T-helper 2 cell treated with Interferon-gamma antibody and Interleukin-4, amounts not matched to agents 5 μg/mL and 100 μg/mL, for 36 hours (primary cell): ENCODE measurements around the gene LUC7L2.
"Not testable (repeated sequence)": the region's sequence is repeated elsewhere in the genome, so short reads cannot be mapped to it uniquely, and the experiment has no call there.

Source experiments
- DNase-seq: peaks from one replicate; pipeline ENCODE4 v3.0.0; 2021; ENCODE audit warnings: low spot score
- H3K27ac Mint-ChIP-seq: one replicate; pipeline ENCODE4 v1.8.0; 2021; ENCODE audit warnings: mild to moderate bottlenecking, mixed read lengths
- H3K27me3 Mint-ChIP-seq: one replicate; pipeline ENCODE4 v1.8.0; 2021; ENCODE audit warnings: low read depth, mixed read lengths
- H3K36me3 Mint-ChIP-seq: one replicate; pipeline ENCODE4 v1.8.0; 2021; ENCODE audit warnings: low read depth, mixed read lengths
- H3K4me1 Mint-ChIP-seq: one replicate; pipeline ENCODE4 v1.8.0; 2021; ENCODE audit warnings: low read depth, mixed read lengths
- H3K4me3 Mint-ChIP-seq: one replicate; pipeline ENCODE4 v1.8.0; 2022; ENCODE audit warnings: mild to moderate bottlenecking, moderate library complexity, mixed read lengths
- H3K9me3 Mint-ChIP-seq: one replicate; pipeline ENCODE4 v1.8.0; 2021; ENCODE audit warnings: mixed read lengths

Gene LUC7L2

GRCh38 chr7:139427029-139427420, 67.3 kb downstream of the LUC7L2 start:
- Mint-ChIP-seq H3K9me3 (no peaks in the 10 kb centered on the region), H3K4me1 (peaks cover 2% of the 10 kb centered on the region), H3K27me3 (no peaks in the 10 kb centered on the region), H3K36me3 (peaks cover 14% of the 10 kb centered on the region), H3K4me3 (no peak overlapping the region), H3K27ac (no peak overlapping the region)
- DNase-seq: no peak

- H3K36me3 Mint-ChIP-seq: peaks cover 12% of the 10 kb centered on the region
- peaks cover 2% of the 10 kb centered on the region for H3K4me1 Mint-ChIP-seq
- no peaks in the 10 kb centered on the region for H3K27me3 Mint-ChIP-seq
- no peaks in the 10 kb centered on the region for H3K9me3 Mint-ChIP-seq
- no peak for DNase-seq
- H3K27ac Mint-ChIP-seq: no peak overlapping the region
- H3K4me3 Mint-ChIP-seq: no peak overlapping the region
Measured at GRCh38 chr7:139427788-139428187, 68.1 kb downstream of the LUC7L2 start.

DNA sequence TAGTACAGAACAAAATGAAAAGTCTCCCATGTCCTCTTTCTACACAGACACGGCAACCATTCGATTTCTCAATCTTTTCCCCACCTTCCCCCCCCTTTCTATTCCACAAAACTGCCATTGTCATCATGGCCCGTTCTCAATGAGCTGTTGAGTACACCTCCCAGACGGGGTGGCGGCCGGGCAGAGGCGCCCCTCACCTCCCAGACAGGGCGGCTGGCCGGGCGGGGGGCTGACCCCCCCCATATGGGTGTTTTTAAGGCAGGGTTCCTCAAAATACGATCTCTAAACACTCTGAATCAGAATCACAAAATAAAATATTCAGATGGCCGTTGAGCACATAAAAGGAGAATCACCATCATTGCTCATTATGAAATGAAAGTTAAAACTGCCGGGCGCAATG, 70.0 kb downstream of the LUC7L2 start:
- DNase-seq, H3K4me1 Mint-ChIP-seq, H3K27me3 Mint-ChIP-seq, H3K36me3 Mint-ChIP-seq, H3K9me3 Mint-ChIP-seq, H3K4me3 Mint-ChIP-seq, H3K27ac Mint-ChIP-seq: not testable (repeated sequence)

DNA sequence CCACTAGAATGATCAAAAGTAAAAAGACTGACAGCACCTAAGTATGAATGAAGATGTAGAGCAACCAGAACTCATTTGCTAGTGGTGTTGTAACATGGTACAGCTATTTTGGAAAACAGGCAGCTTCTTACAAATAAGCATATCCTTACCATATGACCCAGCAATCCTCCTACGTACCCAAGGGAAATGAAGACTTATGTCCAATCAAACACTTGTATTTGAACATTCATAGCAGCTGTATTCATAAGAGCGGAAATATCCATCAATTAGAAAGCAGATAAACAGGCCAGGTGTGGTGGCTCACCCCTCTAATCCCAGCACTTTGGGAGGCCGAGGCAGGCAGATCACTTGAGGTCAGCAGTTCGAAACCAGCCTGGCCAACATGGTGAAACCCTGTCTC, 70.7 kb downstream of the LUC7L2 start:
- no peak overlapping the region for H3K4me3 Mint-ChIP-seq
- no peak overlapping the region for H3K27ac Mint-ChIP-seq
- H3K36me3 Mint-ChIP-seq: peaks cover 4% of the 10 kb centered on the region
- no peaks in the 10 kb centered on the region for H3K9me3 Mint-ChIP-seq
- no peak for DNase-seq
- H3K27me3 Mint-ChIP-seq: no peaks in the 10 kb centered on the region
- peaks cover 8% of the 10 kb centered on the region for H3K4me1 Mint-ChIP-seq

- DNase-seq: no peak
- Mint-ChIP-seq H3K9me3 (no peaks in the 10 kb centered on the region), H3K4me1 (peaks cover 8% of the 10 kb centered on the region), H3K27me3 (no peaks in the 10 kb centered on the region), H3K36me3 (peaks cover 5% of the 10 kb centered on the region), H3K4me3 (no peak overlapping the region), H3K27ac (no peak overlapping the region)
Measured at GRCh38 chr7:139431010-139431409, 71.3 kb downstream of the LUC7L2 start.

DNA sequence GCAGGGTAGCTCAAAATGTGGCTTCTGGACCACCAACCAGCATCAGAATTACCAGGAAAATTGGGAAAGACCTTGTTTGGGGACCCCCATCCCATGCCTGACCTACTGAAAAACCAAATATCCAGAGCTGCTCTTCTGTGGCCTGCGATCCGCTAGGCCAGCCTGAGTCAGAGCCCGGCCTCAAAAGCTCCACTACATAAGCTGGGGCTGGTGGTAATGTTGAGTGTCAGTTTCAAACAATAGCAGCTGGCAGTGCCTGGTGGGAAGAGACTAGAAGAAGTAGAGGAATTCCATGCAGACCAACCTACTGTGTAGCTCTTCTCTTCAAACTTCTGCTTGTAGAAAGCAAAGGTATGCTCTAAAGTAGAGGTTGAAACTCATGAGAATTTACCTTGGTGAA, 71.8 kb downstream of the LUC7L2 start:
- Mint-ChIP-seq H3K9me3 (no peaks in the 10 kb centered on the region), H3K4me1 (peaks cover 8% of the 10 kb centered on the region), H3K4me3 (no peak overlapping the region), H3K27ac (no peak overlapping the region), H3K36me3 (peaks cover 5% of the 10 kb centered on the region), H3K27me3 (no peaks in the 10 kb centered on the region)
- DNase-seq: no peak

GRCh38 chr7:139436806-139437205, 77.1 kb downstream of the LUC7L2 start:
- Mint-ChIP-seq H3K4me3 (no peak overlapping the region), H3K4me1 (peaks cover 6% of the 10 kb centered on the region), H3K27me3 (no peaks in the 10 kb centered on the region), H3K27ac (no peak overlapping the region), H3K36me3 (peaks cover 2% of the 10 kb centered on the region), H3K9me3 (no peaks in the 10 kb centered on the region)
- no peak for DNase-seq

- peaks cover 2% of the 10 kb centered on the region for H3K36me3 Mint-ChIP-seq
- no peak for DNase-seq
- H3K4me3 Mint-ChIP-seq: no peak overlapping the region
- H3K4me1 Mint-ChIP-seq: peaks cover 6% of the 10 kb centered on the region
- no peak overlapping the region for H3K27ac Mint-ChIP-seq
- H3K27me3 Mint-ChIP-seq: no peaks in the 10 kb centered on the region
- no peaks in the 10 kb centered on the region for H3K9me3 Mint-ChIP-seq
Measured at GRCh38 chr7:139439375-139439774, 79.7 kb downstream of the LUC7L2 start.

DNA sequence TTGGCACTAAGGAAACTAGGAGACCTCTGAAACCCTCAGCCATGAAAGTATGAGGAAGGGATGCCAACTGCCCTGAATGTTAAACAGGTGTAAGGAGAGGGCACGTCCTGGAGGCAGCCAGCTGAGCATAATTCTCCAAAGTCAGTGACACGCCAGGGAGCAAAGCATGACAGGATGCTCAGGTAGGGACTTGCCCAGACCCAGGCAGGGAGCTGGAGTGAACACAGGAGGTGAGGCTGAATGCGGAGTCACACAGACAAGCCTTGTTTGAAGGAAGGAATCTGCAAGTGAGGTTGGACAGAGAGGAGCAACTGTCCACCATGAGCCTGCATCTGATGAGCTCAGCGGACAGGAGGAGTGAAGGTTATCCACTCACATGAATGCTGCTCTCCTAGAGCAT, 82.3 kb downstream of the LUC7L2 start:
- DNase-seq: no peak
- H3K4me1 Mint-ChIP-seq: peaks cover 3% of the 10 kb centered on the region
- no peak overlapping the region for H3K27ac Mint-ChIP-seq
- no peak overlapping the region for H3K4me3 Mint-ChIP-seq
- H3K9me3 Mint-ChIP-seq: no peaks in the 10 kb centered on the region
- H3K36me3 Mint-ChIP-seq: no peaks in the 10 kb centered on the region
- no peaks in the 10 kb centered on the region for H3K27me3 Mint-ChIP-seq

DNA sequence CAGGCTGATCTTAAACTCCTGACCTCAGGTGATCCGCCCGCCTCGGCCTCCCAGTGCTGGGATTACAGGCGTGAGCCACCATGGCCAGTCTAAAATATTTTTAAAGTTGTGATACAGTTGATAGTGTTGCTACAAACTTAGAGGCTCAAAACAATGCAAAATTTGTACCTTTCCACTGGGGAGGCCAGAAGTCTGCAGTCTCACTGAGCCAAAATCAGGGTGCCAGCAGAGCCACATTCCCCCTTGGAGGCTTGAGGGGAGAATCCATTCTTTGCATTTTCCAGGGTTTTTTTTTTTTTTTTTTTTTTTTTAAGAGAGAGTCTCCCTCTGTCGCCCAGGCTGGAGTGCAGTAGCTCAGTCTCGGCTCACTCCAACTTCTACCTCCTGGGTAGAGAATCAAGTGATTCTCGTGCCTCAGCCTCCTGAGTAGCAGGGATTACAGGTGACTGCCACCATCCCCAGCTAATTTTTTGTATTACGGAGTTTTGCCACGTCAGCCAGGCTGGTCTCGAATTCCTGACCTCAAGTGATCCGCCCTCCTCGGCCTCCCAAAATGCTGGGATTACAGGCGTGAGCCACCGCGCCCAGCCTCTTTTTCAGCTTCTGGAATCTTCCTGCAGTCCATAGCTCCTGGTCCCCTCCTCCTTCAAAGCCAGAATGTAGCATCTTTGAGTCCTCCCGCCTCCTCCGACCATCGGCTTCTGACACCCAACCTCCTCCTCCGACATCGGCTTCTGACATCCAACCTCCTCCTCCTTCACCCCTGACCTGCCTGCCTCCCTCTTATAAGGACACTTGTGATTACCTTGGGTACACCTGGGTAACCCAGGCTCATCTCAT, 86.6 kb downstream of the LUC7L2 start:
- no peak for DNase-seq
- peaks cover 3% of the 10 kb centered on the region for H3K4me1 Mint-ChIP-seq
- H3K36me3 Mint-ChIP-seq: no peaks in the 10 kb centered on the region
- no peak overlapping the region for H3K4me3 Mint-ChIP-seq
- no peaks in the 10 kb centered on the region for H3K27me3 Mint-ChIP-seq
- no peak overlapping the region for H3K27ac Mint-ChIP-seq
- H3K9me3 Mint-ChIP-seq: no peaks in the 10 kb centered on the region

GRCh38 chr7:139450851-139451250, 91.2 kb downstream of the LUC7L2 start:
- H3K27me3 Mint-ChIP-seq: no peaks in the 10 kb centered on the region
- H3K36me3 Mint-ChIP-seq: no peaks in the 10 kb centered on the region
- no peak overlapping the region for H3K27ac Mint-ChIP-seq

GRCh38 chr7:139451638-139452037, 91.9 kb downstream of the LUC7L2 start:
- H3K27me3 Mint-ChIP-seq: no peaks in the 10 kb centered on the region
- H3K9me3 Mint-ChIP-seq: no peaks in the 10 kb centered on the region
- no peak for DNase-seq
- no peak overlapping the region for H3K4me3 Mint-ChIP-seq
- H3K4me1 Mint-ChIP-seq: no peaks in the 10 kb centered on the region
- no peaks in the 10 kb centered on the region for H3K36me3 Mint-ChIP-seq
- no peak overlapping the region for H3K27ac Mint-ChIP-seq

More at GRCh38 chr7:139450851-139451250, 91.2 kb downstream of the LUC7L2 start:
- Mint-ChIP-seq H3K4me3 (no peak overlapping the region), H3K9me3 (no peaks in the 10 kb centered on the region), H3K4me1 (no peaks in the 10 kb centered on the region)
- no peak for DNase-seq

DNA sequence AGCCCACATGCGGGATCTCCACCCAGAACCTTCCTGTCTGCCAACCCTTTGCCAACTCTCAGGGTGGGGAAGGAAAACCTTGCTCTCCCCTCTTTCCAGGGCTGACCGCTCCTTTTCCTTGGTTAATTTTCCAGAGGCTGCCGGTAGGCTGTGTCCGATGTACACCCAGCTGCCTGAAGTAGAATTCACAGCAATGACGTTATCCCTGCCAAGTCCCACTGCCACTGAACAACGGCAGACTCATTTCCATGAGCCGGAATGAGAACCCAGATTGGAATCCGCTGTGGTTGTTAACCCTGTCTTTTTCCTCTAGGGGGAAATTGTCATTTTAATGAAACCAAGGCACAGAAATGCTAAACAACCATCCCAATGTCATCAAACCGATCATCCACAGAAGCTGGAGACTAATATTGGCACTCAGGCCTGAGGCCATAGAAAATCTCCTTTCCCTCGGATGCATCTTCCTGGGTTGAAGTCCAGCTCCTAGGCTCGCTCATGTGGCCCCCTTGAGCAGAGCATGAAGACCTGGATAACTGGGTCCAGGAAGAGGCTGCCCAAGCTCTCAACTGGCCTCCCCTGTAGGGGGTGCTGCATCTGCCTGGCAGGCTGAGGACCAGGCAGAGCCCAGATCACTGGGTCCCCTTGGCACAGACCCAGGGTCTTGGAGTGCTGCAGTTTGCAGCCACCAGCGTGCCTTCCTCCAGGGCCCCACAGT, 93.4 kb downstream of the LUC7L2 start:
- H3K27me3 Mint-ChIP-seq: no peaks in the 10 kb centered on the region
- H3K4me3 Mint-ChIP-seq: no peak overlapping the region
- H3K36me3 Mint-ChIP-seq: no peaks in the 10 kb centered on the region
- no peaks in the 10 kb centered on the region for H3K4me1 Mint-ChIP-seq
- no peak overlapping the region for H3K27ac Mint-ChIP-seq
- no peak for DNase-seq
- H3K9me3 Mint-ChIP-seq: no peaks in the 10 kb centered on the region

- Mint-ChIP-seq H3K9me3 (no peaks in the 10 kb centered on the region), H3K27ac (no peak overlapping the region)
Measured at GRCh38 chr7:139453673-139454321, 94.1 kb downstream of the LUC7L2 start.

More at GRCh38 chr7:139453673-139454321, 94.1 kb downstream of the LUC7L2 start:
- no peak for DNase-seq
- H3K4me1 Mint-ChIP-seq: no peaks in the 10 kb centered on the region
- no peaks in the 10 kb centered on the region for H3K27me3 Mint-ChIP-seq
- H3K4me3 Mint-ChIP-seq: no peak overlapping the region
- H3K36me3 Mint-ChIP-seq: no peaks in the 10 kb centered on the region
